ENCODE results near the gene PAX3.
A peak's percentile ranks its signal among the peaks of the same experiment; 100 is the strongest.

PAX3 gene

GRCh38 chr2:222298311-222299150 lies at the start of gene PAX3:
TSS of gene PAX3 (minus strand) at chr2:222298998. CDS start at chr2:222298615, 383 bp downstream.
- DNase-seq, result no peak

- DNase-seq, result no peak
These were observed 42.5 kb upstream of the PAX3 start for GRCh38 chr2:222341331-222341730.

GRCh38 chr2:222338374-222338773 lies 39.6 kb upstream of the PAX3 start:
- DNase-seq, result no peak

GRCh38 chr2:222336931-222337330 lies 38.1 kb upstream of the PAX3 start:
- DNase-seq, result no peak

GRCh38 chr2:222336442-222336841 lies 37.6 kb upstream of the PAX3 start:
- no peak for DNase-seq

GRCh38 chr2:222334914-222335313 lies 36.1 kb upstream of the PAX3 start:
- no peak for DNase-seq

- no peak for DNase-seq
These were observed 34.6 kb upstream of the PAX3 start for GRCh38 chr2:222333397-222333796.

- DNase-seq, result no peak
These were observed 33.3 kb upstream of the PAX3 start for GRCh38 chr2:222332116-222332515.

- no peak for DNase-seq
These were observed 32.1 kb upstream of the PAX3 start for GRCh38 chr2:222330910-222331309.

GRCh38 chr2:222322236-222322635 lies 23.4 kb upstream of the PAX3 start:
- no peak for DNase-seq

GRCh38 chr2:222320436-222321395 lies 21.9 kb upstream of the PAX3 start:
- no peak for DNase-seq

- DNase-seq, result no peak
These were observed 21.0 kb upstream of the PAX3 start for GRCh38 chr2:222319586-222320435.

- peak; percentile 53 for DNase-seq
These were observed 20.2 kb upstream of the PAX3 start for GRCh38 chr2:222318712-222319585.

GRCh38 chr2:222318026-222318711 lies 19.4 kb upstream of the PAX3 start:
- peak; percentile 90 for DNase-seq

- DNase-seq, result no peak
These were observed 16.8 kb upstream of the PAX3 start for GRCh38 chr2:222315443-222316121.

GRCh38 chr2:222313816-222314215 lies 15.0 kb upstream of the PAX3 start:
- no peak for DNase-seq

GRCh38 chr2:222311978-222312738 lies 13.4 kb upstream of the PAX3 start:
- DNase-seq, result no peak

GRCh38 chr2:222311319-222311977 lies 12.7 kb upstream of the PAX3 start:
- no peak for DNase-seq

- no peak for DNase-seq
These were observed 12.0 kb upstream of the PAX3 start for GRCh38 chr2:222310747-222311318.
